GM19351 (cell line): ENCODE data around the gene PTGER1.

Experiments used
- ATAC-seq: cut with Tn5 transposase; IDR thresholded peaks from one replicate; pipeline ENCODE4 v1.9.1; 2021; ENCODE audit warnings: mild to moderate bottlenecking, moderate library complexity; ENCODE audit not compliant: unreplicated experiment

Gene PTGER1

DNA sequence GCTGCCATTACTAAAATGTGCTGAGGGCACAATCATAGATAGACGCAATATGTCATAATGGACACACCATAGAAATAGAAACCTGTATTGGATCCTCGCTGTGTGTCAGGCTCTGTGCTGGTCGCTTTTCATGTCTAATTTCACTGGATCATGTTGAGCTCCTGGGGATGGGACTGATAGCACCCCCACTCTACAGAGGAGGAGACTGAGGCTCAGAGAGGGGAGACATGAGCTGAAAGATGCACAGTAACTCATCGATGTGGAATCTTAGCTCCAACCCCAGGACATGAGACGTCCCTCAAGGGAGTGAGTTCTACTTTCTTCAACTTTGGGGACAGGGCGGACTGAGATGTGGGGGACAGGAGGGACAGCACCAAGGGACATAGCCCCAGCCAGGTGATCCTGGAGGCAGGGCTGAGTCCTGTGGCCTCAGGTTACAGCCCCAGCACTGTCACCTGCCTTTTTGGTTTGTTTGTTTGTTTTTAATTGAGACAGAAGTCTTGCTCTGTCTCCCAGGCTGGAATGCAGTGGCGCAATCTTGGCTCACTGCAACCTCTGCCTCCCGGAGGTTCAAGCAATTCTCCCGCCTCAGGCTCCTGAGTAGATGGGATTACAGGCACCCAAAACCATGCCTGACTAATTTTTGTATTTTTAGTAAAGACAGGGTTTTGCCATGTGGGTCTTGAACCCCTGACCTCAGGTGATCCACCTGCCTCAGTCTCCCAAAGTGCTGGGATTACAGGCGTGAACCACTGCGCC, 27.4 kb upstream of the PTGER1 start:
- ATAC-seq = no peak

DNA sequence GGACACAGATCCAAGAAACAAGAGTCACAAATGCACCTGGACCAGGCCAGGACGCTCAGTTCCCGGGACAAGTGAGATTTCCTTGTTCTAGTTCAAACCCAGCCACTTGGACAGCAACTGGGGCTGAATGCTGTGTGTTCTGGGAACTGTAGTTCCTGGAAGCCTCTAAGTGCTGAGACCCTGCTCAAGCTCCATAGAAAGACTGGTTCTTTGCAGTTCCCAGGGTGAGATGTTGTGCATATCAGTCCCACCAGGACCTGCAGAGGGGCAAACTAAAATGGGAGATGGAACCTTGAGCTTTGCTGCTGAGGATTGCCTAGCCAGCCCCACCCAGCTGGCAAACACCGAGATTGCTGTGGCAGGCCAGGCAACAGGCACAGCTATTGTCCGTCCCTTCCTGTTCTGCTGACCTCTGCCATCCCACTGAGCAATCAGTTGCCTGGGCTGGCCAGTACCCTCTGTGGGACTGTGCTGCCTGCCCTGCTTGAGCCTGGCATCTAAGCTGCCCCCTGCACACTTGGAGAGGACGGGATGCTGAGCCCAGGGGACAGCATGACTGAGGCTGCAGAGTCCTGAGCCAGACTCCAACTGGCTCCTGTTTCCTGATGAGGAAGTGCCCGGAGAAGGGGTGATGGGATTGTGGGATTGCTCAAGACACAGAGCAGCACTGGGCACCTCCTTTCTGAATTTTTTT, 22.2 kb upstream of the PTGER1 start:
- ATAC-seq = no peak

DNA sequence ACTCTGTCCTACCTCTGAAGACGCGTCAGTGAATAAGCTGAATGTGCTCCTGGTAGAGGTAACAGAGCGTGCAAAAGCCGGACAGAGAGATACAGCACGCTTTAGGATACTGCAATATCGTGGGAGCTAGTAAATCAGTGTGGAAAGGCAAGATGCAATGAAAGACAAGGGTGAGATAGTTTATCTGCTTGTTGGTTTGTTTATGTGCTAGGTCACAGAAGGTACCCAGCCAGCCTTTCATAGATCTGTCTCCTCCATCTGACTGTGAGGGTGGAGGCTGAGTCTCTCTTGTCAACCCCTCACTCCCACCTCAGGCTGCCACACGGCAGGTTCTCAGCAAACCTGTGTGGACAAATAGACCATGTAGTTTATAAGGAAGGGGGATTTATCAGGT, 21.7 kb upstream of the PTGER1 start:
- ATAC-seq = no peak

DNA sequence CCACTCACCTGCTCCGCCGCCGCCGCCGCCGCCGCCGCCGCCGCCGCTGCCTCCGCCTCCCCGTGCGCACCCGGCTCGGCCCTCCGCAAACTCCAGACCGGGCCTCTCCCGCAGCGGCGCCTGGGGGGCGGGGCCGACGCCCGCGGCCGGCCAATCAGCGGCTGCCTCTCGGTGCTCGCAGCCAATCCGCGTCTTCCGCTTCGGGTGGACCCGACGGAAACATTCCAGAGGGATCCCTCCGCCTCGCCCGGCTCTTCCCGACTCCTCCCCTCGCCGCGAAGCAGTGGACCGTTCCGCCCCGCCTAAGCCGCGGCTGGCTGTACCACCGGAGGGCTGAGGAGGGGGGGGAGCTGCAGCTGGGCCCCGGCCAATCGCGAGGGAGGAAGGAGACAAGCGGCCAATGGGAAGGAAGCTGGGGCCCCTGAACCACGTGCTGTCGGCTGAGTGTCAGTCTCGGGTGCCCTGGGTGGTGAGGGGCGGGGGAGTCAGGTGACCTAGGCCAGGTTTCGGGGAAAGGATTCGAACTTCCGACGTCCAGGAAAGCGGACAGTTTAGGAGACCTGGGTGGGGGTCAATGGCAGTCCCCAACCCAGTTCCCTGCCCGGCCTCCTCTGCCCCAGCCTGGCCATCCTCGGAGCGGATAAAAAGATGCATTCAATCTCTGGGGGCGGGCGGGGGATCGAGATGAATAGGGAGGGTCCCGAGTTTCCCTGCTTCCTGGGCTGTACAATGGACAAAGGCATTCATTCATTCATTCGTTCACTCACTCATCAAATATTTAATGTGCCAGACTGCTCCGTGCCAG, 21.1 kb upstream of the PTGER1 start, which contains the start of gene GIPC1:
Gene GIPC1, minus strand, starts transcription at position 99 of the 805 bp plus-strand sequence. CDS start 13,151 bp downstream, outside the sequence.
- no peak for ATAC-seq

DNA sequence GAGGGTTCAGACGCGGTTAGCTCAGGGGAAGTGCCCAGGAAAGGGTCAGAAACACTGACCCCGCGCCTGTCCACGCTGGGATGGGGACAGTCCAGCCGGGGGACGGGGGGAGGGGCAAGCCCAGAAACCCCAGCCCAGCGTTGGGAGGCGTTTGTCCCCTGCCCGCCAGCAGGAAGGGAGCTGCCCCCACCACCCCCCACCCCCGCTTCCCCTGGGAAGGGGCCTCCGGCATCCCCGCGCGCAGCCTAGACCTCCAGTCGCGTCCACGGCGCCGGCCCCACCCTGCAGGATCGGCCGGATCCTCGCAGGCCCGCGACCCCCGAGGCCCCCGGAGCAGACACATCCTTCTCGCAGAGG, 20.5 kb upstream of the PTGER1 start:
- ATAC-seq = no peak

DNA sequence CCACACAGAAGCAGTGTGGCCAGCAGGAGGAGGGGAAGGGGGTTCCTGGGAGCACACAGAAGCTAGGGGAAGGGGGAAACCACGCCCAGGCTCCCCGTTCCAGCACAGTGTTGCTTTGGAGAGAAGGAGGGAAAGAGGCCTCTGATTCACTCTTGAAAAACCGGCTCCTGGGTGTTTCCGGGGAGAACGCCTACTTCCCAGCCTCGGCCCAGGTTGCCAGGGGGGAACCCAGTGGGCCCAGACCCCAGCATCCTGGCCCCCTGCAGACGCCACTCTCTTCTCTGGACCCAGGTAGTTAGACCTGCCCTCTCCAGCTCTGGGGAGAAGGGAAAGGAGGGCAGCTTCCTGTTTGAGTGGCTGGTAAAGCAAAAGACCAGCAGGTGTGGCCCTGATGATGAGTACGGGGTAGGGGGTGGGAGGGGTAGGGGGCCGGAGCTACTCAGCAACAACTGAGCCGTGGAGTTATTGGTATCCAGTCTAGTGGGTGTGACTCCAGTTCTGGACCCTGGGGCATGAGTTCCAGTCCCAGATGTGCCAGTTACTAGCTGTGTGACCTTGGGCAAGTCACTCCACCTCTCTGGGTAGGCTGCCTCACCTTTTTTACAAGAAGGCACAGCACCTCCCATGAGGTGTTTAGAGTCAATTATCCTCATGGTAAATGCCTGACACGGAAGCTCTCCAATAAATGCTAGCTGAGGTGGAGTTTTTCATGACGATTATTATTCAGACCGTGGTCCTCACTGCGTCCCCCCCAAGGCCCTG, 19.9 kb upstream of the PTGER1 start:
- ATAC-seq = no peak

DNA sequence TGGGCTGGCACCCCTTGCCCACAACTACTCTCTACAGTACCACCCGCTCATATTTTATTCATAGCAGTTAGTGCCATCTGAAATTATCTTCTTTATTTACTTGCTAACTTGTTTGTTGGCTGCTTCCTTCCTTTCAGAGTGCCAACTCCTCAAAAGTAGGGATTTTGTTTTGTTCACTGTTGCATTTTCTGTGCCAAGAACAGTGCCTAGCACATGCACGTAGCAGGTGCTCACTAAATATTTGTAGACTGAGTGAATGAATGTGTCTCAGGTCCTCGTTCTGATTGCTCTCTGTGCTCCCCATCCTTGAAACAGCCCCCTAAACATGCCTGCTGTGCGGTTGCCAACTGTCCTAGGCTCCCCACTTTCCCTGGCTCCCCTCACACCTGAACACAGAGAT, 19.3 kb upstream of the PTGER1 start:
- ATAC-seq = no peak

DNA sequence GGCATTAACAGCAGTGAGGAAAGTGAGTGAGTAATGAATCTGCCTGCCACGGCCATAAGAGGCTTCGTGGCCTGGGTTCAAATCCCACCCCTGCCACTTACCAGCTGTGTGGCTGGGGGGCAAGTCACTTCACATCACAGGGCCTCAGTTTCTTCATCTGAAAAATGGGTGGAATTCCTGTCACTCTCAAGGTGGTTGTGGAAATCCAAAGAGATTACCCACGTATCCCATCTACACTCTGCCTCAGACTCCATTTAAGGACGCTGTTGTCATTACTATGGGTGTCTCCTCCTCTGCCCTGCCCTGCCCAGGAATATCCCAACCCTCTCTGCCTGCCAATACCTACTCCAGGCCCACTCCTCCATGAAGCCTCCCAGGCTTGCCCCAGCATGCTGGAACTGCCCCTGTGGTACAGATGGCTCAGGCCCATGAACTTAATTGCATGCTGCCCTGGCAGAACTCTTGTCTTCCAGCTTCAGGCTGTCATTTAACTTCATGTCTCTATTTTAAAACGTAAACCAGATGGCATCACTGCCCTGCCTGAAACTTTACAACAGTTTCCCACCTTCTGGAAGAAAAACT, 17.7 kb upstream of the PTGER1 start:
- ATAC-seq = no peak

DNA sequence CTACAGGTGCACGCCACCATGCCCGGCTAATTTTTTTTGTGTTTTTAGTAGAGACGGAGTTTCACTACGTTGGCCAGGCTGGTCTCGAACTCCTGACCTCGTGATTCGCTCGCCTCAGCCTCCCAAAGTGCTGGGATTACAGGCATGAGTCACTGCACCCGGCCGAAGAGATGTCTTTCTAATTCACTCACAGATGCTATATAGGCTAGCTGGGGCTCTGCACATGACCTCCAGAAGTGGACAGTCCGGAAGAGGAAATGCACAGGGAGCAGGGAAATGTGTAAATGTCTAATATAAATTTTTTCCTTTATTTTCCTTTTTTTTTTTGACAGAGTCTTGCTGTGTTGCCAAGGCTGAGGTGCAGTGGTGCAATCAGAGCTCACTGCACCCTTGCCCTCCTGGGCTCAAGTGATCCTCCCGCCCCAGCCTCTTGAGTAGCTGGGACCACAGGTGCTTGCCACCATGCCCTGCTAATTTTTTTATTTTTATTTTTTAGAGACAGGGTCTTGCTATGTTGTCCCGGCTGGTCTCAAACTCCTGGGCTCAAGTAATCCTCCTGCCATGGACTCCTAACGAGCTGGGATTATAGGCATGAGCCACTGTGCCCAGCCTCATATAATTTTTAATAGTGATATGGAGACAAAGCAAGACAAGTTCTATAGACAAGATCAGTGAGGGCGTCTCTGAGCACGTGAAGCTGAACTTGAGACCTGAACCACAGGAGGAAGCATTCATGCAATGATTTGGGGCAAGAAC, 12.4 kb upstream of the PTGER1 start:
- ATAC-seq = no peak

DNA sequence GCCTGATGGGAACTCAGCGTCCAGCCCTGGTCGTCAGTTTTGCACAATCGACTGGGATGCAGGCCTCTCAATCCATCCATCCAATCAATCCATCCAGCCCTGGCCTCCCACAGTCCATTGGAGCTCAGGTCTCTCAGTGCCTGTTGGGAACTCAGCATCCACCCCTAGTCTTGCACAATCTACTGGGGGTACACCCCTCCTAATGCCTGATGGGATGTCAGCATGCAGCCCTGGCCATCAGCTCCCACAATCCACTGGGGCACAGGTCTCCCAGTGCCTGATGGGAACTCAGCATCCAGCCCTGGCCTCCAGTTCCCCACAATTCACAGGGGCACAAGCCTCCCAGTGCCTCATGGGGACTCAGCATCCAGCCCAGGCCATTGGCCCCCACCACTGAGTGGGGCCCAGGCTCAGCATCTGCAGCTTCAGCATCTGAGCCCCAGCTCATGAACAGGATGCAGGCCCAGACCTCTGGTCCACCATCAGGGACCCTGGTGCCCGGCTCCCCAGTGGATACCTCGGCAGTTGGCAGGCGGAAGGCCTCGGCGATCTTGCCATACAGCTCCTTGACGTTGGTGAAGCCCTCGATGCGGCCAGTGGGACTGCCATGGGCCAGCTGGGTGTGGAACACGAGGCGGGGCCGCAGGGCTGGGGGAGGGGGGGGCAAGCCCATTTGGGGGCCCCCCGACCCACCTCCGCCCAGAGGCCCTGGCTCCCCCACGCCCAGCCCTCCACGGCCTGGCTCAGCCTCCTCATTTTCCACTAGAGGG, 7.2 kb upstream of the PTGER1 start:
- ATAC-seq = no peak

DNA sequence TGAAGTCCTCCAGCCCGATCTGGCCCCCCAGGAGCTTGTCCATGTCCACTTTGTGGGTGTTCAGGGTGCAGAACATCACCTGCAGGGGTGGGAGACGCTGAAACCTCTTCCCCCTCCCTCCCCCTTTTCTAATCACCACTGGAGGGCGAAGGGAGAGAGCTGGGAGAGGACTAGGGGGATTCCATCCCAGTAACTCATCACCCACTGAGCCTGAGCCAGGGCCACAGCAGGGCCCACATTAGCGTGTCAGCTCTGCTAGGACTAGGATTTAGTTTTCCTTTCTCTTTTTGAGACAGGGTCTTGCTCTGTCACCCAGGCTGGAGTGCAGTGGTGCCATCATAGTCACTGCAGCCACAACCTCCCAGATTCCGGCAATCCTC, 5.5 kb upstream of the PTGER1 start:
- ATAC-seq = no peak

DNA sequence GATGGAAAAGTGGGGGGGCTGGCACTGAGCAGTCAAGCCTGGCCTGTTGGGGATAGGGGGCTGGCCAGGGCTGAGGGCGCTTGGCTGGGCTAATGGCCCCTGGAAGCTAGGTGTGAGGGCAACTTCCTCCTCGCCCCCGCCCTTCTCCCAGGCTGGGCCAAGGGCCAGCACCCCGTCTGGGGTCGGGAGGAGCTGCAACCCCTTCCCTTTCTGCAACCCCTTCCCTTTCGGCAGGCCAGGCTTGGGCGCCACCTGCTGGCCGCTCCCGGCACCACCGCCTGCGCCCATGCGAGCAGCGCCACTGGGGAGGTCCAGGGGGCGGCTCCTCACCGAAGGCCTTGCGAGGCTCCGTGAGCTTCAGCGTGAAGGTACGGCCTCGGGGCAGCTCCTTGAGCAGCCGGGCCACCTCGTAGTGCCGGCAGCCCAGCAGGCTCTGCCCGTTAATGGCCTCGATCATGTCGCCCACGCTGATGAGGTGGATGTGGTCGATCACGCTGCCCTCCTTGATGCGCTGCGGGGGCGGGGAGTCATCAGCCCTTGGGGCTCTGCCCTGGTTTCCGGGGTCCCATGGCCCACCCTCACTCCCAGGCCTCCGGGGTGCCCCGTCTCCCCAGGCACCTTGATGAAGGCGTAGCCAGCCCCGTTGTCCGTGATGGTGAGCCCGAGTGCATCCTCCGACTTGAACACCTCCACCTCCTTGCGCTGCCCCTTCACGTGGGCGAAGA, 5.0 kb upstream of the PTGER1 start:
- ATAC-seq = no peak

DNA sequence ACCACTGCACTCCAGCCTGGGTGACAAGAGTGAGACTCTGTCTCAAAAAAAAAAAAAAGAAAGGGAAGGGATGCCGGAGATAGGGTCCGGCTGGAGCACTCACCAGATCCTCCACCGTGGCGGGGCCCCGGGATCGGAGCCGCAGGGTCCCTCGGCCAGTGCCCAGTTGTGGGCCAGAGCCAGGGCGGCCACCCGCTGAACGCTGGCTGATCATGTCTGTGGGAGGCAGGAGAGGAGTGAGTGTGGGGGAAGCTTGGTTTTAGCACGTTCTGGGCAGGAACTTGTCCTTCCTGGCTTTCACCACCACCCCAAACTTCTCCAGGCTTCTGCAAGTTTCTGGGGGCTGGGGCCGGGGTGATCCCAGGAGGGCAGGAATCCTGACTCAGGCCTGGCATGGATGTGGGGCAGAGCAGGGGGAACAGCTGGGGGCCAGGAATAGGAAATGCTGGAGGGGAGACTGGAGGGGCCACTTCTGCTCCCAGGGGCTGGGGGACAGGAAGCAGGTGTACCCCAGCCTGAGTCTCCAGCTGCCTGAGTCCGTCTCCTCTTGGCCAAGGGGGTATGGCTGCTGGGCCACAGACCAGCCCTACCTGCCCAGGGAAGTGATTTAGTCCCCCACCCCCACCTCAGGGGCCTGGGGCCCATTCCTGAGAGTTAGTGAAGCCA, 4.3 kb upstream of the PTGER1 start:
- no peak for ATAC-seq

DNA sequence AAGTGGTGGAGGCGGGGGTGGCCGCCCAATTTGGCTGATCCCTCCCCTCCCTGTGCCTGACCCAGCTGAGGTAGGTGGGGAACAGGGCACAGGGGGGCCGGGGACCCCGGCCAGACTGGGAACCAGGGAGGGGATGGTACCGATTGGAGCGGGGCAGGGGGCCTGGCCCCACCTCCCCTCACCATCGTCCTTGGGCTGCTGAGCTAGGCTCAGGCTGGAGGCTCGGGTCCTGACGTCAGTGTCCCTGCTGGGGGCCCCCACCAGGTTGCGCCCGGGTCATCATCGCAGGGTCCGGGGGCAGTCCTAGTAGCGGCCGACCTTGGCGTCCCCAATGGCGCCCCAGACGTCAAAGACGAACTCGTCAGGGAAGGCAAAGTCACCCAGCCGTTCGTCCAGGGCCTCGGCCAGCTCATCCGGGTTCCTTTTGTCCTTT, 3.0 kb upstream of the PTGER1 start:
- no peak for ATAC-seq

DNA sequence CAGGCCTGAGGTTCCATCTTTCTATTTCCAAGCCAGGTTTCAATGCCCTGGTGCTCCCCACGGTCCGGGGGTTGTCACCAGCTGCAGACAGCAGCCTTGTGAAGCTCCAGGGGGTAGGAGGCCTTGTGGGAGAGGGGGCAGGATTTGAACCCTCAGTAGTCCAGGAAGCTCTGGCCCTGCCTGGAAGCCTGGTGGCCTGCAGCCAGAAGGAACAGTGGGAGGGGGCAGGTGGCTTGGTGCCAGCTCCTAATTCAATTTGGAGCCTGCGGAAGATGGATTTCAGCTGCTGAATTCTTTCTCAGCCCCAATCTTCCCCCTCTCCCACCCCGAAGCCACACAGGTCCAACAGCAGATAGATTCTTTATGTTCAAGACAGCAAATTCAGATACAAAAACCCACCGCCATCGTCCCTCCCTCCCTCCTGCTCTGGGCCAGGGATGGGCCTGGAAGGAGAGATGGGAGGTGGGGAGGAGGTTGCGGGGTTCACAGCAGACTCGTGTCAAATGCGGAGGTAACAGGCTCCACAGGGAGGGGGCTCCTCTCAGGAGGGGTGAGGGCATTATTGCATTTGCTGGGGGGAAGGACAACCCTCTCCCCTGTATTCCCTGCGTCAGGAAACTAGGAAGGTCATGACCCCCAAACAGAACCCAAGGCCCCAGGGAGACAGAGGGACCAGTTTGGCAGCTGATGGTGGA, 2.4 kb upstream of the PTGER1 start:
- no peak for ATAC-seq

DNA sequence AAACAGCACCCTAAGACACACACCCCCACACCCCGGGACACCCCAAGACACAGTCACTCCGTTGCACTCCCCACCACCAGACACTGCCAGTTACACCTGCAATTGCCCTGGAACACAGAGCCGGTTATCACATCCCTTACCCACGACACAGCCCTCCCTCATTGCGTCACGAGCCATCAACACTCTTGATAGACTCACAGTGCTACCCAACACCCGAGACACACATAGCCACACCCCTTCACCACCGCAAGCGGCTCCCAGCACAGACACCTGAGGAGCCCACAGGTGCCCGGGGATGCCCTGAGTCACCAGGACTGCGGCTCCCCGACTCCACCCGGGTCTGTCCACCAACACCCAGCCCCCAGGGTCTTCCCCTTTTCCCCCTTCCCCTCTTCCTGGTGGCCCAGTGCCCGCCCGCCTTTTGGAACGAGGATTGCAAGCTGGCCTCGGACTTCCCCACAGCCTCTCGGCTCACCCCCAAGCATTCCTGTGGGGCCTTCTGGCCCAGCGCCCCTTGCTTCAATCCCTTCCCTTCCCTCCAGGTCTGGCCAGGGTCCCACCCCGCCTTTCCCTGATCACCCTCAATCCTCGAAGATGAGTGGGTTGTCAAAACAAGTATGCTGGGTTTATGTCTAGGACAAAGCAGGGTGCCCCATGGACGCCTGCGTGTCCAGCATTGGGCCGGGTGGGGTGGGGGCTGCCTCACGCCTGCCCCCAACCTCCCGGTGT, 1.7 kb upstream of the PTGER1 start:
- no peak for ATAC-seq

DNA sequence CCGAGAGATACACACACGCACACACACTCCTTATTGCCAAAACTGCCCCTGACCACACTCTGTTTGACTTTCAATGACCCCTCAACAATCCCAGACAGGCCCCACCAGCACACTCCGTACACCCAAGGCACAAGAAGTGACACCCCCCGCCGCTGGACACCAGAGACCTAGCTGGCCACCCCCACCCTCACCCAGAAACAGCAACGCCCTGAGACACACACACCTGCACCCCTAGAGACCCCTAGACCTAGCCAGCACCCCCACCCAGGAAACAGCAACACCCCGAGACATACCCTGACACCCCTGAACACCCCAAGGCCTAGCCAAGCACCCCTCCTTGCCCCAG, 1.1 kb upstream of the PTGER1 start:
- no peak for ATAC-seq
